Measurements from ENCODE around the gene ZNF273.
"Not testable (repeated sequence)": the region's sequence is repeated elsewhere in the genome, so short reads cannot be mapped to it uniquely, and the experiment has no call there.

- TF ChIP-seq CTCF (optimal IDR thresholded peaks at IDR 0.05 in 1 of 3, IDR thresholded peaks at IDR 0.05 in 1 of 3, conservative IDR thresholded peaks at IDR 0.05 in 1 of 3; ENCODE audit: extremely low read depth in 1 of 3, insufficient read depth in 2 of 3, low read length in 3 of 3); EZH2 (IDR thresholded peaks at IDR 0.05; ENCODE audit: low read length): not testable (repeated sequence)
Measured at GRCh38 chr7:64944667-64945502, 41.8 kb downstream of the ZNF273 start.
